K562 (cell line): ENCODE data around the gene TRMT2A. TPM values are rescaled to one million over a fixed set of nuclear protein-coding genes. Genes with fewer than 3 reads are reported as not detected.

Experiments used
- CHD1 ChIP-seq: fragments of 200-600 bp; sonication (generic); IDR thresholded peaks from one replicate; pipeline ENCODE4 v1.6.1; 2012; ENCODE audit warnings: mild to moderate bottlenecking, moderate library complexity, low read length, inconsistent platforms
- CHD7 ChIP-seq: fragments of 200-600 bp; sonication (generic); IDR thresholded peaks from one replicate; pipeline ENCODE4 v1.6.1; 2012; ENCODE audit warnings: mild to moderate bottlenecking, low read depth, low read length, inconsistent platforms
- KDM5B ChIP-seq: fragments of 200-600 bp; sonication (generic); IDR thresholded peaks from 2 replicates; pipeline ENCODE4 v1.6.1; 2012; ENCODE audit warnings: low read depth, mild to moderate bottlenecking, moderate library complexity, low read length, control low read depth, inconsistent platforms; ENCODE audit not compliant: insufficient replicate concordance
- MCM2 ChIP-seq: fragments of 450-650 bp; IDR thresholded peaks from 2 replicates; pipeline ENCODE4 v1.6.1; 2017; ENCODE audit warnings: low read depth, mild to moderate bottlenecking
- NBN ChIP-seq: fragments of 450-650 bp; IDR thresholded peaks from 2 replicates; pipeline ENCODE4 v1.6.1; 2016; ENCODE audit warnings: low read depth, mild to moderate bottlenecking
- NCOA2 ChIP-seq, 2 experiments: fragments of 450-650 bp; IDR thresholded peaks; 2 replicates each; pipeline ENCODE4 v1.6.1; 2018; ENCODE audit warnings: mild to moderate bottlenecking in 2 of 2, moderate library complexity in 1 of 2; ENCODE audit not compliant: partially characterized antibody in 2 of 2
- NR4A1 ChIP-seq, 2 experiments: fragments of 250-450 bp in 1 of 2; fragments of 450-650 bp in 1 of 2; sonication (Bioruptor Pico) in 1 of 2; IDR thresholded peaks; 2 replicates each; pipeline versions ENCODE4 v1.4.0 to v1.6.1; 2016 to 2020; ENCODE audit warnings: mild to moderate bottlenecking in 2 of 2, missing compliant biosample characterization in 1 of 2, missing genetic modification characterization in 1 of 2, moderate library complexity in 1 of 2
- TGIF2 ChIP-seq: sonication (generic); formaldehyde crosslinking; IDR thresholded peaks from 2 replicates; pipeline ENCODE4 v1.8.1; 2022; ENCODE audit warnings: mild to moderate bottlenecking, missing genetic modification reagents, moderate library complexity
- TRIM28 ChIP-seq: fragments of 450-650 bp; IDR thresholded peaks from 2 replicates; pipeline ENCODE4 v1.6.1; 2017
- ZKSCAN1 ChIP-seq: fragments of 150-350 bp; IDR thresholded peaks from 2 replicates; pipeline ENCODE4 v1.6.1; 2016; ENCODE audit warnings: low read depth, low read length
- ZNF146 ChIP-seq: IDR thresholded peaks from one replicate; pipeline ENCODE4 v1.6.1; 2018; ENCODE audit warnings: missing compliant biosample characterization; ENCODE audit not compliant: unreplicated experiment
- ZNF184 ChIP-seq: sonication (generic); formaldehyde crosslinking; IDR thresholded peaks from 2 replicates; pipeline ENCODE4 v1.5.0; 2020; ENCODE audit warnings: missing genetic modification reagents
- ZNF644 ChIP-seq: fragments of 200-800 bp; sonication (Bioruptor generic); IDR thresholded peaks from 2 replicates; pipeline ENCODE4 v1.6.1; 2016; ENCODE audit warnings: low read depth, missing genetic modification characterization, missing compliant biosample characterization
- polyA plus RNA-seq, 8 experiments: library from polyadenylated mRNA; depleted of rRNA in 4 of 8; stranded (reverse) in 5 of 8; unstranded in 3 of 8; fragments of >200 nt; fragmentation: Nextera tagmentation in 2 of 8; fragmentation: Illumina TruSeq in 1 of 8; extraction: Ambion mirVana in 2 of 8; extraction: Trizol in 1 of 8; gene quantifications; 2 replicates each; pipeline versions ENCODE4 v1.2.1 to v1.2.3, GENCODE V29; 2011 to 2014; ENCODE audit warnings: inconsistent platforms in 1 of 8, missing spikeins in 1 of 8
- total RNA-seq, 7 experiments: library from RNA; depleted of rRNA in 6 of 7; stranded (reverse); fragments of >200 nt in 6 of 7; fragmentation: Illumina TruSeq in 2 of 7; extraction: Trizol in 2 of 7; gene quantifications; 2 replicates each; pipeline versions ENCODE4 v1.2.1 to v1.2.3, GENCODE V29; 2011 to 2021; ENCODE audit warnings: low replicate concordance in 1 of 7
- TF ChIP-seq, protein P1 (sequence below): sonication (generic); formaldehyde crosslinking; IDR thresholded peaks from 2 replicates; pipeline ENCODE4 v1.8.0; 2022; ENCODE audit warnings: mild to moderate bottlenecking, missing genetic modification reagents

The TRMT2A gene
- total and polyA plus RNA-seq, 9 of the 15 experiments (the other 6 are each of a cell fraction or from before 2014, with no cell fraction given), result 1.6 to 265 (median 140) TPM

- TF ChIP-seq TGIF2 (no peak), KDM5B (peak; percentile 25), CHD7 (peak; percentile 60), NCOA2 (IDR thresholded peaks at IDR 0.05; ENCODE audit: partially characterized antibody in 2 of 2) (no peak), TRIM28 (no peak), ZNF146 (CRISPR knock-in tag) (no peak), ZNF644 (tag) (no peak), ZKSCAN1 (peak; percentile 8; the same call in 1 of the 2 replicates), NBN (no peak), CHD1 (peak; percentile 16), ZNF184 (CRISPR knock-in tag) (no peak), NR4A1 (CRISPR knock-in tag; IDR thresholded peaks at IDR 0.05) (no peak), NR4A1 (tag; IDR thresholded peaks at IDR 0.05) (no peak), MCM2 (no peak)
- TF ChIP-seq, protein P1, sequence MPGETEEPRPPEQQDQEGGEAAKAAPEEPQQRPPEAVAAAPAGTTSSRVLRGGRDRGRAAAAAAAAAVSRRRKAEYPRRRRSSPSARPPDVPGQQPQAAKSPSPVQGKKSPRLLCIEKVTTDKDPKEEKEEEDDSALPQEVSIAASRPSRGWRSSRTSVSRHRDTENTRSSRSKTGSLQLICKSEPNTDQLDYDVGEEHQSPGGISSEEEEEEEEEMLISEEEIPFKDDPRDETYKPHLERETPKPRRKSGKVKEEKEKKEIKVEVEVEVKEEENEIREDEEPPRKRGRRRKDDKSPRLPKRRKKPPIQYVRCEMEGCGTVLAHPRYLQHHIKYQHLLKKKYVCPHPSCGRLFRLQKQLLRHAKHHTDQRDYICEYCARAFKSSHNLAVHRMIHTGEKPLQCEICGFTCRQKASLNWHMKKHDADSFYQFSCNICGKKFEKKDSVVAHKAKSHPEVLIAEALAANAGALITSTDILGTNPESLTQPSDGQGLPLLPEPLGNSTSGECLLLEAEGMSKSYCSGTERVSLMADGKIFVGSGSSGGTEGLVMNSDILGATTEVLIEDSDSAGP, result no peak
These were observed 8.5 kb upstream of the TRMT2A start (continued) for GRCh38 chr22:20125201-20126174.
